Common myeloid progenitor, CD34-positive (primary cell): ENCODE measurements around the gene ARID5A.

ENCODE experiments used
- CTCF ChIA-PET: fragments of 350-600 bp; sonication (Branson Sonifier 250); formaldehyde crosslinking; loops from one replicate; lab custom pipeline; 2021; ENCODE audit warnings: antibody characterized with exemption; lab: Charles Lee
- POLR2A ChIA-PET: fragments of 350-600 bp; sonication (Branson Sonifier 250); formaldehyde crosslinking; loops from one replicate; lab custom pipeline; 2021; ENCODE audit warnings: antibody characterized with exemption; lab: Charles Lee
- DNase-seq, 3 donors: peaks; one replicate each; pipeline versions ENCODE4 v3.0.0 to v3.0.0-alpha.2; 2013
- H3K27ac ChIP-seq, 2 experiments: 1 replicate in 1 of 2; 2 replicates in 1 of 2; pipeline ENCODE4 v1.7.0; 2013; ENCODE audit warnings: inconsistent platforms in 2 of 2, low read length in 2 of 2, mild to moderate bottlenecking in 2 of 2, low read depth in 1 of 2, moderate library complexity in 1 of 2; ENCODE audit not compliant: severe bottlenecking in 2 of 2, insufficient read depth in 1 of 2, poor library complexity in 1 of 2
- H3K27me3 ChIP-seq, 5 experiments: replicated peaks in 2 of 5; 1 replicate in 3 of 5; 2 replicates in 2 of 5; pipeline versions ENCODE4 v1.6.1 to v1.7.0; 2013; ENCODE audit warnings: low read length in 4 of 5, mild to moderate bottlenecking in 2 of 5, moderate library complexity in 2 of 5, inconsistent platforms in 1 of 5; ENCODE audit not compliant: insufficient read depth in 5 of 5, control insufficient read depth in 4 of 5
- H3K36me3 ChIP-seq, 4 experiments: 1 replicate in 2 of 4; 2 replicates in 2 of 4; pipeline versions ENCODE4 v1.6.1 to v1.7.0; 2013; ENCODE audit warnings: low read length in 3 of 4, control low read depth in 1 of 4, mild to moderate bottlenecking in 1 of 4; ENCODE audit not compliant: control insufficient read depth in 4 of 4, insufficient read depth in 4 of 4
- H3K4me1 ChIP-seq, 4 experiments: 1 replicate in 3 of 4; 2 replicates in 1 of 4; pipeline versions ENCODE4 v1.6.1 to v1.7.1; 2013; ENCODE audit warnings: low read length in 3 of 4, mild to moderate bottlenecking in 3 of 4, control low read depth in 1 of 4, inconsistent platforms in 1 of 4, moderate library complexity in 1 of 4; ENCODE audit not compliant: control insufficient read depth in 4 of 4, insufficient read depth in 4 of 4; ENCODE audit errors: control extremely low read depth in 1 of 4
- H3K4me3 ChIP-seq, 7 experiments: 1 replicate in 4 of 7; 2 replicates in 3 of 7; pipeline versions ENCODE4 v1.5.1 to v1.7.0; 2013; ENCODE audit warnings: mild to moderate bottlenecking in 7 of 7, low read length in 6 of 7, moderate library complexity in 6 of 7, inconsistent platforms in 2 of 7, low read depth in 2 of 7, control low read depth in 1 of 7; ENCODE audit not compliant: insufficient read depth in 4 of 7, control insufficient read depth in 1 of 7; ENCODE audit errors: extremely low read depth in 1 of 7
- H3K9me3 ChIP-seq, 5 experiments: 1 replicate in 4 of 5; 2 replicates in 1 of 5; pipeline versions ENCODE4 v1.6.1 to v1.7.1; 2013; ENCODE audit warnings: low read length in 4 of 5, mild to moderate bottlenecking in 2 of 5, inconsistent platforms in 1 of 5, low read depth in 1 of 5, moderate library complexity in 1 of 5; ENCODE audit not compliant: control insufficient read depth in 4 of 5, insufficient read depth in 2 of 5; ENCODE audit errors: control extremely low read depth in 1 of 5
- WGBS: methylation state at CpG from one replicate; pipeline ENCODE4 v1.1.5; 2013; ENCODE audit not compliant: insufficient coverage; 5-methylcytosine and 5-hydroxymethylcytosine counted together

The ARID5A gene

DNA sequence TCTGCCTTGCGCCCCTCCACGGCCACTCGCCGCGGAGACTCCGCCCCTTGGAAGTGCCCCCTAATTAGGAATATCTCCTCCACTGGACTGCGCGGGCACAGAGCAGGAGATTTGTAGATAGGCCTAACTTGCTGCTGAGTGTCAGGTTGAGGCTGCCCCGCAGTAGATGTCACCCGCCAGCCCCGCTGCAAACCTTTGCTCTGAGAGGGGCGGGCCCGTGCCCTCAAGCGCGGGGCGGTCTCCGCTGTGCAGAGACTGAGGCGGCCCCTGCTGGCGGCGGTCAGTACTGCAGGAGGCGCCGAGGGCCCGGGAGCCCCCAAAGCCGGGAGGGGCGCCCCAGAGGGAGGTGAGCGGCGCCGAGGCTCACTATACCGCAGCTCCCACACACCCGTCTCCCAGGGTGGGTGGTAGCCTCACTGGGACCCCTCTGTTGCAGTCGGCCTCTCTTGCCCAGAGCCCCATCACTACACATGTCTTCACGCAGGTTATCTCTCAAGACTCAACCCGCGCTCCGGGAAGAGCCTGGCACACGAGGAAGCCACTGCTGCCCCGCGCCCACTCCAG is 28.5 kb upstream of the ARID5A start:
- Histone ChIP-seq H3K27ac (no peak overlapping the region), H3K27me3 (peaks cover 0 to 2% (median 0%) of the 10 kb centered on the region in 5 experiments), H3K9me3 (no peaks in the 10 kb centered on the region), H3K4me1 (peaks cover 0 to 26% (median 11%) of the 10 kb centered on the region in 4 experiments), H3K36me3 (no peaks in the 10 kb centered on the region), H3K4me3 (peak overlapping the region in 5 of 7 experiments; percentile 34 to 76 (median 61))
- WGBS: 8% methylated on average over 24 of the region's 38 CpGs
- POLR2A ChIA-PET: no interaction called here
- DNase-seq: peak; percentile 79 to 90 (median 89)
- CTCF ChIA-PET: interaction anchor here (1.5 to 7.7 kb wide), 17 partner anchors 10 to 151 kb away, joined by 4 to 114 read pairs (median 12); no protein-coding TSS in a partner anchor

DNA sequence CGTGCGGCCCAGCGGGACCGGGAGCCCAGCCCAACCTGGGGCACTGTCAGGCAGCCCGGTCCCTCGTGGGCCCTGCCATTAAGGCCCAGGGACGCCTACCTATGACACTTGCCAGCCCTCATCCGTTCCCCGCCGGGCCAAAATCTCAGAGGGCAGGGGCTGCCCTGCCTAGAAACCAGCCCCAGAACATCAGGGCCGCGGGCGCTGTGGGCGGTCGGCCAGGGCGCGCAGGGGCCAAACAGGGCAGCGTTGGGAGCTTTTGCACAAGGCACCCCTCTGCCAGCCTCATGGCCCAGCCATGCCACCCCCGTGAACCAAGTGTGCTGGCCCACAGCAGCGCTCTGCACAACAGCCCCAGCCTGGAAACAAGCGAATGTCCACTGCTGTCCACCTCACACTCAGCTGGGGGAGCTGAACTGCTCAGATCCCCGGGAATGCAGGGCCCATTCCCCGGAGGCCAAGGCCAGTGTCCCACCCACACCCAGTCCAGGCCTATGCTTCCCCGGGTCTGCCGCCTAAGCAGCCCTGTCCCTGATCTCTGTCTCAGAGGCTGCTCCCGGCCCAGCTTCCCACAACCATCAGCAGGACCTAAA is 27.9 kb upstream of the ARID5A start:
- DNase-seq: no peak
- Histone ChIP-seq H3K27me3 (peaks cover 0 to 2% (median 0%) of the 10 kb centered on the region in 5 experiments), H3K27ac (no peak overlapping the region), H3K9me3 (no peaks in the 10 kb centered on the region), H3K36me3 (no peaks in the 10 kb centered on the region), H3K4me3 (peak overlapping the region in 3 of 7 experiments; percentile 61 to 76 (median 69)), H3K4me1 (peaks cover 0 to 20% (median 9%) of the 10 kb centered on the region in 4 experiments)
- ChIA-PET CTCF (interaction anchor here (0.7 to 7.7 kb wide), 28 partner anchors 9 to 268 kb away, joined by 3 to 114 read pairs (median 6); no protein-coding TSS in a partner anchor), POLR2A (interaction anchor here (1.0 kb wide), 1 partner anchor 44 kb away, joined by 3 read pairs; no protein-coding TSS in a partner anchor)
- WGBS: 70% methylated on average over 24 of the region's 26 CpGs

DNA sequence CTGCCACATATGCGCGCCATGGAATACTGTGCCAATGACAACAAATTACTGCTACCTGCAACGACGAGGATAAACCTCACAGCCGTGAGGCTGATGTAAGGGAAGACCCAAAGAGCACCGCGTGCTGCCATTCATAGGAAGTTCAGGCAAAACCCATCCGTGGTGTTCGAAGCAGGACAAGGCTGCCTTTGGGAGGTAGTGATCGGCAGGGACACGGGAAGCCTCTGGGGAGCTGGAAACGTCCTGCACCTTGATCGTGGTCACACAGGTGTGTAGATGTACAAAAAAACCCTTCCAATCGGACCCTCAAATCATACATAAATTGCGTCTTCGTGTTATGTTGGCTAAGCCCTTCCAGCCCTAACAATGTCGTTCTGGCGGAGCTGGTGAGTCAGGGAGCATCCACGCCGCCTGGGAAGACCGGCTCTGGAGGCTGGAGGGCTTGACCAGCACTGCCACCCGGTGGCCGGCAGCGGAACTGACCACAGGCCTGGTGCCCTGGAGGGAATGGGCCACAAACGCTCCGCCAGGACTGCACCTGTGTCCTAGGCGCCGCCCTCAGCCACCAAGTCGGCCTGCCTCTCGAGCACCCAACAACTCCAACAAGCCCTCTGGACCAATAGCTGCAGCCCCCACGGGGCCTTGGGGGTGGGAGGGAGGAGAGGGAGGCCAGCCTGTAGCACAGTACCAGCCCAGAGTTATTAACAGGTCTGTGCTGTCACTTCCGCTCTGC is 27.3 kb upstream of the ARID5A start:
- Histone ChIP-seq H3K27ac (no peak overlapping the region), H3K27me3 (peaks cover 0 to 2% (median 0%) of the 10 kb centered on the region in 5 experiments), H3K4me3 (peak overlapping the region in 1 of 7 experiments; percentile 15), H3K9me3 (no peaks in the 10 kb centered on the region), H3K36me3 (no peaks in the 10 kb centered on the region), H3K4me1 (peaks cover 0 to 19% (median 9%) of the 10 kb centered on the region in 4 experiments)
- DNase-seq: peak; percentile 72 to 80 (median 74)
- ChIA-PET POLR2A (interaction anchor here (0.5 to 1.0 kb wide), 2 partner anchors 43 to 365 kb away, joined by 3 read pairs; no protein-coding TSS in a partner anchor), CTCF (interaction anchor here (0.7 to 7.7 kb wide), 32 partner anchors 9 to 269 kb away, joined by 3 to 114 read pairs (median 5); no protein-coding TSS in a partner anchor)
- WGBS: 30% methylated on average over 27 of the region's 32 CpGs

DNA sequence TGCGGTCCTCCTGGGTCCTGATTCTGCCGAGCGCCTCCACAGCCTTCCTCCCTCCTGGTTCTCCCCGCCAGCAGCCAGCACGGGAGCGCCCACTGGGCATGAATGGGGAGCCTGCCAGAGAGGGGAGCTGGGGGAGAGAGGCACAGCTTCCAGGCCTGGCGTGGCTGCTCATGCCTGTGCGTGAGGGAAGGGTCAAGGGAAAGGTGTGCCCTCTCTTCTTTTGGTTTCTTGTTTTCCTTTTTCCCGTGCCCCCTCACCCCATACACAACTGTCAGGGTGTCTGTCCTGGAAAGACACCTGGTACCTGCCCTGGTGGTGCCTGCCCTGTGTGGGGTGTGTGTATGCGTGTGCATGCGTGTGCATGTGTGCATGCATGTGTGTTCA is 26.7 kb upstream of the ARID5A start:
- no peaks in the 10 kb centered on the region for H3K36me3 ChIP-seq
- H3K27ac ChIP-seq: no peak overlapping the region
- H3K4me1 ChIP-seq: peaks cover 0 to 19% (median 9%) of the 10 kb centered on the region in 4 experiments
- H3K4me3 ChIP-seq: no peak overlapping the region
- H3K27me3 ChIP-seq: peaks cover 0 to 2% (median 0%) of the 10 kb centered on the region in 5 experiments
- no peaks in the 10 kb centered on the region for H3K9me3 ChIP-seq
- POLR2A ChIA-PET: interaction anchor here (1.0 kb wide), 1 partner anchor 43 kb away, joined by 3 read pairs; no protein-coding TSS in a partner anchor
- CTCF ChIA-PET: interaction anchor here (0.7 to 7.7 kb wide), 31 partner anchors 8 to 269 kb away, joined by 3 to 114 read pairs (median 5); no protein-coding TSS in a partner anchor
- DNase-seq: no peak
- 60% methylated on average over 5 of the region's 11 CpGs for WGBS

DNA sequence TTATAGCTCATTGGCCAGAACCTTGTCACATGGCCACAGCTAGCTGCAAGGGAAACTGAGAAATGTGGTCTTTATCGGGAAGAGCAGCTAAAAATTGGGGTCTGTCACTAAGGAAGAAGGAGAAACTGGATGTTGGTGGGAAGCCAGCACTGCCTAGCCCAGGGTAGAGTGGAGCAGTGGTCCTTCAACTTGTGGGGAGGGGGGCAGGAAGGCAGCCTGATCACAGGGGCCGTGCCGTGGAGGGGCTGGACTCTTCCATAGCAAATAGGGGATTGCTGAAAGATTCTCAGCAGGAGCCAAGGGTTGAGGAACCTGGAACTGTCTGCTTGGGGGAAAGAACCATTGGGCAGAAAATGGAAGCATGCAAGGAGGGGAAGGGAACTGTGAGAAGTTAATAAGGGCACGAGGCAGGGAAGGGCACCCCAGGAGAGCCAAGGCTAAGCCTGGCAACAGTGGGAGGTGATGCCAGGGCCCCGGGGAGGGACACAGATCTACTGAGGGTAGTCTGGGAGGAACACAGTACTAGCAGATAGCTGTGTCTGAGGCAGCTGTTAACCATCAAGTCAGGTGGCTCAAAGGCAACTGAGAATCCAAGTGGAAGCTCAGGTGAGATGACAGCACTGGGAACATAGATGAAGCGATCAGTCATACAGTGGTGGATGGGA is 25.5 kb upstream of the ARID5A start:
- no peak for DNase-seq
- POLR2A ChIA-PET: interaction anchor here (1.1 kb wide), 1 partner anchor 28 kb away, joined by 3 read pairs; no protein-coding TSS in a partner anchor
- CTCF ChIA-PET: interaction anchor here (0.7 to 7.7 kb wide), 17 partner anchors 8 to 154 kb away, joined by 3 to 114 read pairs (median 6); no protein-coding TSS in a partner anchor
- H3K4me1 ChIP-seq: peaks cover 0 to 19% (median 9%) of the 10 kb centered on the region in 4 experiments
- 91% methylated on average over 6 of the region's 6 CpGs for WGBS
- H3K36me3 ChIP-seq: no peaks in the 10 kb centered on the region
- no peak overlapping the region for H3K27ac ChIP-seq
- peaks cover 0 to 2% (median 0%) of the 10 kb centered on the region in 5 experiments for H3K27me3 ChIP-seq
- no peaks in the 10 kb centered on the region for H3K9me3 ChIP-seq
- no peak overlapping the region for H3K4me3 ChIP-seq

DNA sequence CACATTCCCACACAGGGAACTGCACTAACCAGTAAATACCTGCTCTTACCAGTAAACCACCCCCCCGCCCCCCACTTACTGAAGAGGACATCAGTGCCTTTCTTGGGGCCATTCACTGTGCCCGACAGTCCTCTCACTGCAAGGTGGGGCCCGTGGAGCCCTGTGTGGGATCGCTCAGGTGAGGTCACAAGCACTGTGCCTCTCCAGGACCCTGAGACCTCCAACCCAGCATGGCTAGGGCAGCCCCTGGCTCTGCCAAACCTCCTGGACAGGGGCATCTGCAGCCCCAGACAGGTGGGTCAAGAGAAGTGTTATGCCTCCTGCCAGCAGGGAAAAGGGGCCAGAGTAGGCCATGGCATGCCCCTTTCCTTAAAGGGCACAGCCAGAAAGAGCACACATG is 24.7 kb upstream of the ARID5A start:
- peaks cover 0 to 2% (median 0%) of the 10 kb centered on the region in 5 experiments for H3K9me3 ChIP-seq
- H3K36me3 ChIP-seq: no peaks in the 10 kb centered on the region
- H3K4me1 ChIP-seq: peaks cover 0 to 19% (median 9%) of the 10 kb centered on the region in 4 experiments
- CTCF ChIA-PET: interaction anchor here (0.6 to 7.7 kb wide), 7 partner anchors 16 to 125 kb away, joined by 3 to 114 read pairs (median 6); no protein-coding TSS in a partner anchor
- H3K27ac ChIP-seq: no peak overlapping the region
- H3K27me3 ChIP-seq: peaks cover 0 to 2% (median 0%) of the 10 kb centered on the region in 5 experiments
- POLR2A ChIA-PET: interaction anchor here (1.1 kb wide), 1 partner anchor 27 kb away, joined by 3 read pairs; no protein-coding TSS in a partner anchor
- WGBS: 100% methylated on average over 3 of the region's 4 CpGs
- H3K4me3 ChIP-seq: no peak overlapping the region
- no peak for DNase-seq
